A673 (cell line): Measurements from ENCODE around the gene MYLK. TPM values are rescaled to one million over a fixed set of nuclear protein-coding genes. Genes with fewer than 3 reads are reported as not detected.

Experiments used
- BruUV-seq: library from RNA; stranded (reverse); fragments of 400-500 nt; replicated peaks from 2 replicates; lab custom pipeline; 2021; lab: Mats Ljungman, UMichigan
- CTCF ChIA-PET: fragments of 300-600 bp; sonication (Branson Sonifier 250); formaldehyde crosslinking; loops from one replicate; lab custom pipeline; 2022; ENCODE audit warnings: antibody characterized with exemption; lab: Charles Lee
- POLR2A ChIA-PET: fragments of 300-600 bp; sonication (Branson Sonifier 250); formaldehyde crosslinking; loops from one replicate; lab custom pipeline; 2022; ENCODE audit warnings: antibody characterized with exemption; ENCODE audit not compliant: low non-redundant PET; lab: Charles Lee
- DNase-seq: peaks from one replicate; pipeline ENCODE4 v3.0.0-alpha.2; 2015; ENCODE audit warnings: low spot score
- H3K27ac ChIP-seq: fragments of 200-600 bp; sonication (generic); 2 replicates; pipeline ENCODE4 v1.5.1; 2016; ENCODE audit warnings: mixed run types, low read depth, mild to moderate bottlenecking, mixed read lengths, antibody characterized with exemption, low read length; ENCODE audit not compliant: poor library complexity, severe bottlenecking
- H3K27me3 ChIP-seq: fragments of 200-600 bp; sonication (generic); replicated peaks from 2 replicates; pipeline ENCODE4 v1.6.1; 2017; ENCODE audit warnings: mixed run types, low read depth, mild to moderate bottlenecking, mixed read lengths, antibody characterized with exemption, low read length; ENCODE audit not compliant: insufficient read depth, poor library complexity
- H3K36me3 ChIP-seq: fragments of 200-600 bp; sonication (generic); 2 replicates; pipeline ENCODE4 v1.6.1; 2016; ENCODE audit warnings: mixed run types, mild to moderate bottlenecking, mixed read lengths, antibody characterized with exemption, low read length; ENCODE audit not compliant: insufficient read depth, poor library complexity, severe bottlenecking
- H3K4me1 ChIP-seq: fragments of 200-600 bp; sonication (generic); 2 replicates; pipeline ENCODE4 v1.6.1; 2017; ENCODE audit warnings: mixed run types, mild to moderate bottlenecking, mixed read lengths, antibody characterized with exemption, low read length; ENCODE audit not compliant: insufficient read depth, poor library complexity, severe bottlenecking
- H3K4me3 ChIP-seq: fragments of 200-600 bp; sonication (generic); 2 replicates; pipeline ENCODE4 v1.5.1; 2016; ENCODE audit warnings: low read depth, mixed run types, mild to moderate bottlenecking, mixed read lengths, low read length; ENCODE audit not compliant: poor library complexity, severe bottlenecking
- H3K9me3 ChIP-seq: fragments of 200-600 bp; sonication (generic); 2 replicates; pipeline ENCODE4 v1.6.1; 2016; ENCODE audit warnings: mixed run types, low read depth, mild to moderate bottlenecking, mixed read lengths, antibody characterized with exemption, low read length; ENCODE audit not compliant: poor library complexity, severe bottlenecking
- EZH2 ChIP-seq: fragments of 200-600 bp; sonication (generic); IDR thresholded peaks from 2 replicates; pipeline ENCODE4 v1.6.1; 2017; ENCODE audit warnings: borderline replicate concordance, low read depth, mild to moderate bottlenecking, mixed read lengths, antibody characterized with exemption, low read length; ENCODE audit not compliant: poor library complexity, severe bottlenecking
- intact Hi-C: fragments of 100-400 bp; cut with micrococcal nuclease; formaldehyde crosslinking; loops from one replicate; pipeline ENCODE4 v1.10.0; 2022; ENCODE audit not compliant: unreplicated experiment
- total RNA-seq: library from RNA; stranded (reverse); gene quantifications from 2 replicates; pipeline ENCODE4 v1.2.3, GENCODE V29; 2021
- TF ChIP-seq, protein P1 (sequence below): fragments of 300-800, 200-600 bp; sonication (generic); conservative IDR thresholded peaks from 2 replicates; pipeline ENCODE4 v1.5.1; 2017; ENCODE audit warnings: low read depth, mild to moderate bottlenecking, antibody characterized with exemption, low read length, moderate library complexity, mixed read lengths

The MYLK gene
- total RNA-seq, 1 experiment from 2014 or later: 3.9 TPM

GRCh38 chr3:123909785-123910184 lies 25.7 kb upstream of the MYLK start:
- POLR2A ChIA-PET: no interaction called here

DNA sequence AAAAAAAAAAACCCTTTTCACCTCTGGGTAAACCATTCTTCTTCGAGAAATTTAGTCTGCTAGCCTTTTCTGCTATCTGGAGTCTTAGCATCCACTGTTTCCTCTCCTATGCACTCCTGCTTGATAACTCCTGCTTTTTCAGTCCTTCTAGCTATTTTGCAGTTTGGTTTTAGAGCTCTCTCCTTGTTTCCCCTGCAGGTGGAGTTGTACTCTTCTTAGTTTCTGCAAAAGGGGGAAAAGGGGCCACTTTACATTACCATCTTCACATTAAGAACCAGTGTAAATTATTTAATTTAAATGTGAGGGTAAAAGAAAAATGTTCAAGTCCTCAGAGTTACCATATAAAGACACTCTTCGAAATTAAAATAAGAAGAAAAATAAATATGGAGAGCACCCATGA lies 23.6 kb upstream of the MYLK start:
- ChIA-PET POLR2A (no interaction called here), CTCF (interaction anchor here (0.7 kb wide), 1 partner anchor 579 kb away, joined by 4 read pairs; no protein-coding TSS in a partner anchor)
- Histone ChIP-seq H3K27me3 (no peaks in the 10 kb centered on the region), H3K9me3 (no peaks in the 10 kb centered on the region), H3K36me3 (no peaks in the 10 kb centered on the region), H3K4me3 (no peak overlapping the region), H3K27ac (no peak overlapping the region), H3K4me1 (no peaks in the 10 kb centered on the region)
- BruUV-seq: no TSS peak
- TF ChIP-seq, protein P1, sequence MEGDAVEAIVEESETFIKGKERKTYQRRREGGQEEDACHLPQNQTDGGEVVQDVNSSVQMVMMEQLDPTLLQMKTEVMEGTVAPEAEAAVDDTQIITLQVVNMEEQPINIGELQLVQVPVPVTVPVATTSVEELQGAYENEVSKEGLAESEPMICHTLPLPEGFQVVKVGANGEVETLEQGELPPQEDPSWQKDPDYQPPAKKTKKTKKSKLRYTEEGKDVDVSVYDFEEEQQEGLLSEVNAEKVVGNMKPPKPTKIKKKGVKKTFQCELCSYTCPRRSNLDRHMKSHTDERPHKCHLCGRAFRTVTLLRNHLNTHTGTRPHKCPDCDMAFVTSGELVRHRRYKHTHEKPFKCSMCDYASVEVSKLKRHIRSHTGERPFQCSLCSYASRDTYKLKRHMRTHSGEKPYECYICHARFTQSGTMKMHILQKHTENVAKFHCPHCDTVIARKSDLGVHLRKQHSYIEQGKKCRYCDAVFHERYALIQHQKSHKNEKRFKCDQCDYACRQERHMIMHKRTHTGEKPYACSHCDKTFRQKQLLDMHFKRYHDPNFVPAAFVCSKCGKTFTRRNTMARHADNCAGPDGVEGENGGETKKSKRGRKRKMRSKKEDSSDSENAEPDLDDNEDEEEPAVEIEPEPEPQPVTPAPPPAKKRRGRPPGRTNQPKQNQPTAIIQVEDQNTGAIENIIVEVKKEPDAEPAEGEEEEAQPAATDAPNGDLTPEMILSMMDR: peak; percentile 29; the same call in 1 of the 2 replicates
- TF ChIP-seq EZH2: no peak
- intact Hi-C loops: no loop called here
- no peak for DNase-seq

More at GRCh38 chr3:123909785-123910184, 25.7 kb upstream of the MYLK start:
- Histone ChIP-seq H3K27me3 (no peaks in the 10 kb centered on the region), H3K27ac (no peak overlapping the region), H3K4me1 (no peaks in the 10 kb centered on the region), H3K9me3 (no peaks in the 10 kb centered on the region), H3K4me3 (no peak overlapping the region), H3K36me3 (peaks cover 2% of the 10 kb centered on the region)
- no TSS peak for BruUV-seq
- no peak for DNase-seq
- CTCF ChIA-PET: no interaction called here
- TF ChIP-seq, protein P1: no peak
- no peak for TF ChIP-seq EZH2
- intact Hi-C loops: no loop called here

DNA sequence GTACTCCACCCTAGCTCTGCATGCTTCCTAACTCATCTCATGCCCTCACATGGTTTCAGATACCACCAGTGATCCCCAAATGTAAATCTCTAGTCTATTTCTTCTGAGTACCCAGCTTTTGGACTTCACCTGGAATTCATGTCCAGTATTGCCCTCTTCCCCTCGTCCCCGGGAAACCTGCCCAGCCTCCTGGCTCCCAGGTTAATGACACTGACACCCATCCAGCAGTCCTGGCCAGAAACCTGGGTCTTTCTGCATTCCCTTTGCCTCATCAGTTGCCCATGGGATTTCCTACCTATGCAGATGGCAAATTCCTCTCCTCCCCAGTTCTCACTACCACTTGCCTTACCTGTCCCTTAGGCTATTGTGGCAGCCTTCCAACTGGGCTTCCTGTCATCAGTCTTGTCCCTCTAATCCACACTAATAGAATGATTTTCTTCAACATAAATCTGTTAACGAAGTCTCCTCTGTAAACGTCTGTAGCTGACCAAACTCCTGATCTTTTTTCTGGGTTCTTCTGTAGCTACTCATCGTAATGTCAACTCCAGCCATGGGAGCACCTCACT lies 15.3 kb upstream of the MYLK start:
- peaks cover under 1% of the 10 kb centered on the region for H3K9me3 ChIP-seq
- H3K4me3 ChIP-seq: no peak overlapping the region
- no peaks in the 10 kb centered on the region for H3K36me3 ChIP-seq
- DNase-seq: no peak
- intact Hi-C loops: no loop called here
- CTCF ChIA-PET: no interaction called here
- BruUV-seq: no TSS peak
- no peaks in the 10 kb centered on the region for H3K27me3 ChIP-seq
- TF ChIP-seq, protein P1: no peak
- no peak for TF ChIP-seq EZH2
- H3K27ac ChIP-seq: no peak overlapping the region
- H3K4me1 ChIP-seq: no peaks in the 10 kb centered on the region
- POLR2A ChIA-PET: no interaction called here
